ENCODE data around the gene TXK.

DNA sequence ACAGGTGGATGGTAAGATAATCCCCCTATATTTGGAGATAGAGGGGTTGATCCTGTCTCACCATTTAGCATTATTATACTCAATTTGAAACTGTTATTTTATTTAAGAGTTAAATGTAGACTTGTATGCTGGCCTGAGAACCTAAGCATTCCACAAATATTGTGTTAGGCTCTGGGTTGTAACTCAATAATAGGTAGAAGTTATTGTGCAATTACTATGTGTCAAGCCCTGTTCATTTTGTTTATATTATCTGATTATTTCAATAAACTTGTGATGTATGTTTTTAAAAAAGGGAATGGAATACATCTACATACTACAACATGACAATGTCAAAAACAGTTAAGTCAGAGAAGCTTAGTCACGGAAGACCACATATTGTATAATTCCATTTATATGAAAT, 13.6 kb upstream of the TXK start:
- no peak for TF ChIP-seq GABPA (IDR thresholded peaks at IDR 0.05; ENCODE audit: low read depth)
- TF ChIP-seq, protein P1, sequence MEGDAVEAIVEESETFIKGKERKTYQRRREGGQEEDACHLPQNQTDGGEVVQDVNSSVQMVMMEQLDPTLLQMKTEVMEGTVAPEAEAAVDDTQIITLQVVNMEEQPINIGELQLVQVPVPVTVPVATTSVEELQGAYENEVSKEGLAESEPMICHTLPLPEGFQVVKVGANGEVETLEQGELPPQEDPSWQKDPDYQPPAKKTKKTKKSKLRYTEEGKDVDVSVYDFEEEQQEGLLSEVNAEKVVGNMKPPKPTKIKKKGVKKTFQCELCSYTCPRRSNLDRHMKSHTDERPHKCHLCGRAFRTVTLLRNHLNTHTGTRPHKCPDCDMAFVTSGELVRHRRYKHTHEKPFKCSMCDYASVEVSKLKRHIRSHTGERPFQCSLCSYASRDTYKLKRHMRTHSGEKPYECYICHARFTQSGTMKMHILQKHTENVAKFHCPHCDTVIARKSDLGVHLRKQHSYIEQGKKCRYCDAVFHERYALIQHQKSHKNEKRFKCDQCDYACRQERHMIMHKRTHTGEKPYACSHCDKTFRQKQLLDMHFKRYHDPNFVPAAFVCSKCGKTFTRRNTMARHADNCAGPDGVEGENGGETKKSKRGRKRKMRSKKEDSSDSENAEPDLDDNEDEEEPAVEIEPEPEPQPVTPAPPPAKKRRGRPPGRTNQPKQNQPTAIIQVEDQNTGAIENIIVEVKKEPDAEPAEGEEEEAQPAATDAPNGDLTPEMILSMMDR (IDR thresholded peaks at IDR 0.05; ENCODE audit: insufficient read depth, low read length), result no peak
